GM21825 (cell line): ENCODE data around the gene ALDH16A1.

Source experiments
- ATAC-seq: cut with Tn5 transposase; IDR thresholded peaks from one replicate; pipeline ENCODE4 v1.9.1; 2021; ENCODE audit warnings: mild to moderate bottlenecking, moderate library complexity; ENCODE audit not compliant: unreplicated experiment

Gene ALDH16A1

GRCh38 chr19:49507803-49508494 lies 54.9 kb downstream of the ALDH16A1 start:
- no peak for ATAC-seq

GRCh38 chr19:49512970-49513745 lies 60.1 kb downstream of the ALDH16A1 start:
- ATAC-seq: no peak

GRCh38 chr19:49513746-49514118 lies 60.7 kb downstream of the ALDH16A1 start:
- ATAC-seq: no peak

- ATAC-seq: no peak
Measured at GRCh38 chr19:49514151-49514550, 61.1 kb downstream of the ALDH16A1 start.

GRCh38 chr19:49515767-49516166 lies 62.7 kb downstream of the ALDH16A1 start:
- no peak for ATAC-seq

- ATAC-seq: no peak
Measured at GRCh38 chr19:49518033-49518432, 65.0 kb downstream of the ALDH16A1 start.
